Activated CD4-positive, CD25-positive, alpha-beta regulatory T cell treated with anti-CD3 and anti-CD28 coated beads, Interleukin-2, amount 50 U/mL, for 72 hours (primary cell): Measurements from ENCODE around the gene SLC25A42.
"Not testable (repeated sequence)": the region's sequence is repeated elsewhere in the genome, so short reads cannot be mapped to it uniquely, and the experiment has no call there.

ENCODE experiments used
- DNase-seq: peaks from one replicate; pipeline ENCODE4 v3.0.0; 2021

SLC25A42 gene

GRCh38 chr19:19106938-19107337 is 43.1 kb downstream of the SLC25A42 start:
- DNase-seq = not testable (repeated sequence)

GRCh38 chr19:19107654-19108053 is 43.9 kb downstream of the SLC25A42 start:
- no peak for DNase-seq

GRCh38 chr19:19109601-19110000 is 45.8 kb downstream of the SLC25A42 start:
- DNase-seq = no peak

GRCh38 chr19:19110410-19111135 is 46.8 kb downstream of the SLC25A42 start:
- no peak for DNase-seq

GRCh38 chr19:19111136-19111835 is 47.5 kb downstream of the SLC25A42 start:
- DNase-seq = no peak

- DNase-seq = no peak
Measured at GRCh38 chr19:19111967-19112580, 48.3 kb downstream of the SLC25A42 start.

GRCh38 chr19:19113040-19113626 is 49.3 kb downstream of the SLC25A42 start:
- no peak for DNase-seq

- DNase-seq = peak; percentile 56
Measured at GRCh38 chr19:19115954-19116353, 52.2 kb downstream of the SLC25A42 start.

- DNase-seq = no peak
Measured at GRCh38 chr19:19119325-19120237, 55.8 kb downstream of the SLC25A42 start.

- no peak for DNase-seq
Measured at GRCh38 chr19:19120308-19121231, 56.8 kb downstream of the SLC25A42 start.

GRCh38 chr19:19121371-19121770 is 57.6 kb downstream of the SLC25A42 start:
- no peak for DNase-seq

GRCh38 chr19:19122902-19123301 is 59.1 kb downstream of the SLC25A42 start:
- no peak for DNase-seq

GRCh38 chr19:19123386-19123785 is 59.6 kb downstream of the SLC25A42 start:
- no peak for DNase-seq

- no peak for DNase-seq
Measured at GRCh38 chr19:19126102-19126501, 62.3 kb downstream of the SLC25A42 start.

- DNase-seq = no peak
Measured at GRCh38 chr19:19131989-19132388, 68.2 kb downstream of the SLC25A42 start.

- no peak for DNase-seq
Measured at GRCh38 chr19:19132912-19133311, 69.1 kb downstream of the SLC25A42 start.

GRCh38 chr19:19133985-19134384 is 70.2 kb downstream of the SLC25A42 start:
- DNase-seq = no peak

- peak; percentile 63 for DNase-seq
Measured at GRCh38 chr19:19134687-19135158, 70.9 kb downstream of the SLC25A42 start.

GRCh38 chr19:19135713-19136112 is 71.9 kb downstream of the SLC25A42 start:
- DNase-seq = not testable (repeated sequence)

- no peak for DNase-seq
Measured at GRCh38 chr19:19137556-19138108, 73.8 kb downstream of the SLC25A42 start.
